ENCODE data around the gene PCNT. TPM values are rescaled to one million over a fixed set of nuclear protein-coding genes. Genes with fewer than 3 reads are reported as not detected.

The PCNT gene
- total and polyA plus RNA-seq, 10 donors = 6.4 to 43.7 (median 35.4) TPM

GRCh38 chr21:46478910-46479309, 155.0 kb downstream of the PCNT start:
- no peaks in the 10 kb centered on the region for H3K27me3 ChIP-seq (replicated peaks in 1 of 7)

GRCh38 chr21:46480466-46480865, 156.5 kb downstream of the PCNT start:
- Histone ChIP-seq H3K9me3 (no peaks in the 10 kb centered on the region), H3K27me3 (replicated peaks in 1 of 7) (no peaks in the 10 kb centered on the region), H3K4me1 (peaks cover 0 to 14% (median 0%) of the 10 kb centered on the region in 6 donors), H3K4me3 (no peak overlapping the region), H3K27ac (peak overlapping the region in 1 of 8 donors; percentile 21), H3K36me3 (peaks cover 0 to 60% (median 2%) of the 10 kb centered on the region in 6 donors)
- WGBS, 5 donors = 93 to 100% (median 95%) methylated on average over 4 to 5 of the region's 5 CpGs
- intact Hi-C loops (cut with DNase I; ENCODE audit: low total_unique reads) = no loop called here
- no peak for DNase-seq
- TF ChIP-seq CTCF (IDR thresholded peaks at IDR 0.05 in 8 of 11, conservative IDR thresholded peaks at IDR 0.05 in 3 of 11) (no peak), POLR2A (IDR thresholded peaks at IDR 0.05) (no peak), POLR2AphosphoS5 (IDR thresholded peaks at IDR 0.05) (no peak)

More at GRCh38 chr21:46478910-46479309, 155.0 kb downstream of the PCNT start:
- Histone ChIP-seq H3K27ac (no peak overlapping the region), H3K9me3 (no peaks in the 10 kb centered on the region), H3K36me3 (peaks cover 0 to 51% (median 0%) of the 10 kb centered on the region in 6 donors), H3K4me3 (no peak overlapping the region), H3K4me1 (peaks cover 0 to 24% (median 3%) of the 10 kb centered on the region in 6 donors)
- DNase-seq = no peak
- WGBS, 5 donors = 90 to 98% (median 96%) methylated on average over 2 of the region's 2 CpGs
- intact Hi-C loops (cut with DNase I; ENCODE audit: low total_unique reads) = no loop called here
- TF ChIP-seq CTCF (IDR thresholded peaks at IDR 0.05 in 8 of 11, conservative IDR thresholded peaks at IDR 0.05 in 3 of 11) (no peak), POLR2AphosphoS5 (IDR thresholded peaks at IDR 0.05) (no peak), POLR2A (IDR thresholded peaks at IDR 0.05) (no peak)

- intact Hi-C loops (cut with DNase I; ENCODE audit: low total_unique reads) = no loop called here
- Histone ChIP-seq H3K4me1 (peaks cover 0 to 14% (median 0%) of the 10 kb centered on the region in 6 donors), H3K9me3 (no peaks in the 10 kb centered on the region), H3K36me3 (peaks cover 0 to 68% (median 3%) of the 10 kb centered on the region in 6 donors), H3K4me3 (no peak overlapping the region), H3K27me3 (replicated peaks in 1 of 7) (no peaks in the 10 kb centered on the region), H3K27ac (no peak overlapping the region)
- TF ChIP-seq POLR2AphosphoS5 (IDR thresholded peaks at IDR 0.05) = no peak
- no peak for TF ChIP-seq CTCF (IDR thresholded peaks at IDR 0.05 in 8 of 11, conservative IDR thresholded peaks at IDR 0.05 in 3 of 11)
- TF ChIP-seq POLR2A (IDR thresholded peaks at IDR 0.05) = no peak
- DNase-seq = no peak
- WGBS, 5 donors = 91 to 95% (median 93%) methylated on average over 6 of the region's 6 CpGs
Measured at GRCh38 chr21:46482225-46482845, 158.4 kb downstream of the PCNT start.

GRCh38 chr21:46482846-46483231, 158.9 kb downstream of the PCNT start:
- H3K27me3 ChIP-seq (replicated peaks in 1 of 7) = no peaks in the 10 kb centered on the region
- peaks cover 0 to 69% (median 3%) of the 10 kb centered on the region in 6 donors for H3K36me3 ChIP-seq
- no peak for DNase-seq
- H3K4me3 ChIP-seq = no peak overlapping the region
- TF ChIP-seq POLR2AphosphoS5 (IDR thresholded peaks at IDR 0.05) = no peak
- TF ChIP-seq CTCF (IDR thresholded peaks at IDR 0.05 in 8 of 11, conservative IDR thresholded peaks at IDR 0.05 in 3 of 11) = no peak
- no peak for TF ChIP-seq POLR2A (IDR thresholded peaks at IDR 0.05)
- intact Hi-C loops (cut with DNase I; ENCODE audit: low total_unique reads) = no loop called here
- no peak overlapping the region for H3K27ac ChIP-seq
- H3K4me1 ChIP-seq = peaks cover 0 to 14% (median 0%) of the 10 kb centered on the region in 6 donors
- 84 to 93% (median 87%) methylated on average over 2 of the region's 2 CpGs for WGBS, 5 donors
- H3K9me3 ChIP-seq = no peaks in the 10 kb centered on the region

All from spleen (tissue), 11 donors.